ENCODE measurements around the gene ATP9B. TPM values are rescaled to one million over a fixed set of nuclear protein-coding genes. Genes with fewer than 3 reads are reported as not detected.

ATP9B gene
- total RNA-seq, 1 experiment from 2014 or later = 17.8 TPM

- Histone ChIP-seq H3K9ac (ENCODE audit: low read length) (no peak overlapping the region), H3K79me2 (ENCODE audit: insufficient read depth, low read length) (no peaks in the 10 kb centered on the region), H2AFZ (ENCODE audit: low read depth, low read length, poor library complexity, severe bottlenecking) (no peak overlapping the region), H3K4me2 (ENCODE audit: low read length) (no peak overlapping the region), H3K9me3 (ENCODE audit: control insufficient read depth in 1 of 2, insufficient read depth in 1 of 2, low read depth in 1 of 2, low read length in 2 of 2) (no peaks in the 10 kb centered on the region), H3K36me3 (ENCODE audit: control insufficient read depth in 1 of 2, insufficient read depth in 2 of 2, low read length in 2 of 2) (no peaks in the 10 kb centered on the region), H3K27me3 (ENCODE audit: insufficient read depth, low read length) (no peaks in the 10 kb centered on the region), H3K4me3 (replicated peaks in 1 of 2; ENCODE audit: low read depth in 1 of 2, low read length in 2 of 2) (no peak overlapping the region), H3K4me1 (ENCODE audit: control insufficient read depth in 1 of 2, insufficient read depth in 2 of 2, low read length in 2 of 2) (no peaks in the 10 kb centered on the region), H3K27ac (ENCODE audit: low read depth, low read length) (no peak overlapping the region), H4K20me1 (ENCODE audit: insufficient read depth) (no peaks in the 10 kb centered on the region), H3K9me2 (ENCODE audit: insufficient read depth) (no peaks in the 10 kb centered on the region)
- TF ChIP-seq, protein P1, sequence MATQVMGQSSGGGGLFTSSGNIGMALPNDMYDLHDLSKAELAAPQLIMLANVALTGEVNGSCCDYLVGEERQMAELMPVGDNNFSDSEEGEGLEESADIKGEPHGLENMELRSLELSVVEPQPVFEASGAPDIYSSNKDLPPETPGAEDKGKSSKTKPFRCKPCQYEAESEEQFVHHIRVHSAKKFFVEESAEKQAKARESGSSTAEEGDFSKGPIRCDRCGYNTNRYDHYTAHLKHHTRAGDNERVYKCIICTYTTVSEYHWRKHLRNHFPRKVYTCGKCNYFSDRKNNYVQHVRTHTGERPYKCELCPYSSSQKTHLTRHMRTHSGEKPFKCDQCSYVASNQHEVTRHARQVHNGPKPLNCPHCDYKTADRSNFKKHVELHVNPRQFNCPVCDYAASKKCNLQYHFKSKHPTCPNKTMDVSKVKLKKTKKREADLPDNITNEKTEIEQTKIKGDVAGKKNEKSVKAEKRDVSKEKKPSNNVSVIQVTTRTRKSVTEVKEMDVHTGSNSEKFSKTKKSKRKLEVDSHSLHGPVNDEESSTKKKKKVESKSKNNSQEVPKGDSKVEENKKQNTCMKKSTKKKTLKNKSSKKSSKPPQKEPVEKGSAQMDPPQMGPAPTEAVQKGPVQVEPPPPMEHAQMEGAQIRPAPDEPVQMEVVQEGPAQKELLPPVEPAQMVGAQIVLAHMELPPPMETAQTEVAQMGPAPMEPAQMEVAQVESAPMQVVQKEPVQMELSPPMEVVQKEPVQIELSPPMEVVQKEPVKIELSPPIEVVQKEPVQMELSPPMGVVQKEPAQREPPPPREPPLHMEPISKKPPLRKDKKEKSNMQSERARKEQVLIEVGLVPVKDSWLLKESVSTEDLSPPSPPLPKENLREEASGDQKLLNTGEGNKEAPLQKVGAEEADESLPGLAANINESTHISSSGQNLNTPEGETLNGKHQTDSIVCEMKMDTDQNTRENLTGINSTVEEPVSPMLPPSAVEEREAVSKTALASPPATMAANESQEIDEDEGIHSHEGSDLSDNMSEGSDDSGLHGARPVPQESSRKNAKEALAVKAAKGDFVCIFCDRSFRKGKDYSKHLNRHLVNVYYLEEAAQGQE (IDR thresholded peaks at IDR 0.05; ENCODE audit: low read depth) = no peak
- TF ChIP-seq RAD21 (IDR thresholded peaks at IDR 0.05; ENCODE audit: low read depth) (no peak), CEBPB (IDR thresholded peaks at IDR 0.05; ENCODE audit: low read depth) (no peak), EGR1 (IDR thresholded peaks at IDR 0.05; ENCODE audit: low read depth) (no peak), SP1 (IDR thresholded peaks at IDR 0.05; ENCODE audit: low read depth) (no peak), TCF7L2 (IDR thresholded peaks at IDR 0.05; ENCODE audit: borderline replicate concordance, extremely low read depth, insufficient read depth, insufficient read length) (no peak), JUND (IDR thresholded peaks at IDR 0.05) (no peak), SIN3A (IDR thresholded peaks at IDR 0.05; ENCODE audit: low read depth) (no peak)
- intact Hi-C loops (cut with micrococcal nuclease) = no loop called here
- BruUV-seq (replicated peaks) = no TSS peak
- ChIA-PET CTCF (no interaction called here), POLR2A (no interaction called here), RAD21 (ENCODE audit: low non-redundant PET in 1 of 2, low total read pairs in 2 of 2, uncharacterized antibody in 2 of 2, unreplicated experiment in 2 of 2) (no interaction called here)
- ATAC-seq (no peak), DNase-seq (ENCODE audit: low read depth, low spot score) (no peak)
These were observed 124.6 kb downstream of the ATP9B start for GRCh38 chr18:79193826-79194225.

Data from HCT116 (cell line).